ENCODE data around the gene TSPAN14.

Gene TSPAN14

DNA sequence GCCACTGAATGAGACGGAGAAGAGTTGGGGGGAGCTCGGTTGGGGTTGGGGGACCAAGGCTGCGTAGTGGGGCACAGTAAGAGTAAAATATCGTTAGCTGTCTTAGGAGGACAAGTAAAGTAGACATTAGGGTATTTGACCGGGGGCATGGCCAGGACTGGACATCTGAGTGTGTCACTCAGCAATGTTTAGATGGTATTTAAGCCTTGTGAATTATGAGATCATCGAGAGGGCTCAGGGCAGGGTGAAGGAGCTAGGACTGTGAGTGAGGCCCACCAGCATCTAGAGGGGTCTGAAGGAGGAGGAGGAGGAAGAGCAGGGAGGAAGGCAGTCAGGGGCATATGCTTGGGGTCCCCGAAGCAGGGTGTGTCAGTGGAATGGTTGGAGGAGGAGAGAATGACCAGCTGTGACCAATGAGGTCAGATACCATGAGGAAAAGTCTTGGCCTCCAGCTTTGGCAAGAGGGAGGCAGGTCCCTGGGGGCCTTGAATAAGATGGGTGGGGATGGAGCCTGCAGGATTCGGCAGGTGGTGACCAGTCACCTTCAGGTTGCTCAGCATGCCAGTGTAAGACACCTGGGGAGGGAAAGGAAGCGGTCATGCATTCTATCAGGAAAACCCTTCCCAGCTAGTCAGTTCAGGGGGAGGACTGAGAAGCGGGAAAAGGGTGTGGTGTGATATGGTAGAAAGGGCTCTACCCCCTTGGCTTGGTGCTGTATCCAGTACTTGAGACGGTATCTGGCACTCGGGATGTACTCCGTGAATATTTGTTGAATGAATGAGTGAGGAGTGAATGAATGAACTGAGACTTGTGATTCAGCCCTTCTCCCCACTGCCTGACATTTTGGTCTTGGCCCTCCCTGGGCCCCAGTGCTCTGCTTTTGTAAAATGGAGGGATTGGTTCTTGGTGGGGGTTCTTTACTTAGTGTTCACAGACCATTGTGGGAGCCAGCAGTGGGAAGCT lies 48.8 kb downstream of the TSPAN14 start:
- Mint-ChIP-seq H3K36me3 (ENCODE audit: low read depth) (peaks cover 49% of the 10 kb centered on the region), H3K9me3 (no peaks in the 10 kb centered on the region), H3K27ac (peak overlapping the region; percentile 98), H3K27me3 (no peaks in the 10 kb centered on the region), H3K4me3 (no peak overlapping the region), H3K4me1 (ENCODE audit: low read depth) (peaks cover 78% of the 10 kb centered on the region)
- peak; percentile 26 for DNase-seq

DNA sequence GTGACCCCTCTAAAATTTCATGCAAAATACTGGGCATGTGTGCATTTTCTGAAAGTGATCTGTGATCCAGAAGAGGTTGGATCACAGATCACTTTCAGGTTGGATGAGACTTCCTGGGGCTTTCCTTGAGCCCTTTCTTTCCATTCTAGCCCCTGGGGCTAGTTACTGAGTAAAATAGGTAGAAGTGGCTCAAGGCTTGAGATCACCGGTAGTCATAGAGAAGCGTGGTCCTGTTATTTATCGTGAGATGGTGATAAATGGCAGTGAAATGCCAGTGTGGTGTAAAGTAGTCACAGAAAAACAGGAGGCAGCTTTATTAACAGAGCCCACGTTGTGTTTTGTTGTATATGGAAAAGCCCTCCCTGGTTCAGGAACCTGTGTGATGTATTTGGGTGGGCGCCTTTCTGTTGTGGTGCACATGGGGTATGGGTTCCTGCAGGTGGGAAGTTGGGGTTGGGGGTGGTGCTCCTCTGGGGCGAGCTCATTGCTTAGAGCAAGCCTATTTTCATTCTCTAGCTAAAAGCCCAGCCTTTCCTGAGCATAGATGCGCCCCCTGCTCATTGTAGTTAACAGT lies 49.6 kb downstream of the TSPAN14 start:
- H3K9me3 Mint-ChIP-seq = no peaks in the 10 kb centered on the region
- H3K4me1 Mint-ChIP-seq (ENCODE audit: low read depth) = peaks cover 73% of the 10 kb centered on the region
- no peak for DNase-seq
- peaks cover 54% of the 10 kb centered on the region for H3K36me3 Mint-ChIP-seq (ENCODE audit: low read depth)
- H3K27ac Mint-ChIP-seq = peak overlapping the region; percentile 98
- H3K4me3 Mint-ChIP-seq = no peak overlapping the region
- H3K27me3 Mint-ChIP-seq = no peaks in the 10 kb centered on the region

DNA sequence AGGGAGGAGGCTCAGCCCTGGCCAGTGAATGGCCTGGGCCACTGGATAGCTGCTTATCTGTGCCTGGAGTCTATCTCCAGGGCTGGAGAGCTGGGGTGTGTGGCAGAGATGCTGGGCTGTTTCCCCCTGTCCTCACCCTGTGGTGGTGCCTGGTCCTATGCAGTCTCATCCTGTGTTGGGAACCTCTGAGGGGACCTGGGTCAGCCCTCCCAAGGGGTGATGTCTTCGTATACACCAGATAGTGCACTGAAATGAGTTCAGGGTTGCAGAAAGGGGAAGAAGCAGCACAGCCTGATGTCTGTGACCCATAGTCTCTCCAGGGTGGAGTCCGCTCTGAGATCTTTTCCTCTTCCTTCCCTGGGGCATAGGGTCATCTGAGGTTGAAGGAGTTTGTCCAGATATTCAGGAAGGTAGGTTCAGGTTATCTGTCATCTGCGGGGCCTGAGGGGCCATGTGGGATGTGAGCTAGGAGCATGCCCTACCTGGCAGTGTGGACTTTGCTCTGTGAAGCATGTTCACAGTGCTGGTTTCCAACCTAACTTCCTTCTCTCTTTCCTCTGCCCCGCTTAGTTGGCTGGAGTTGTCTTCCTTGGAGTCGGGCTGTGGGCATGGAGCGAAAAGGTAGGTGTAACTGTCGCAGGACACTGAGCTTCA lies 50.2 kb downstream of the TSPAN14 start:
- peaks cover 60% of the 10 kb centered on the region for H3K36me3 Mint-ChIP-seq (ENCODE audit: low read depth)
- no peak overlapping the region for H3K4me3 Mint-ChIP-seq
- peaks cover 68% of the 10 kb centered on the region for H3K4me1 Mint-ChIP-seq (ENCODE audit: low read depth)
- peak overlapping the region; percentile 98 for H3K27ac Mint-ChIP-seq
- H3K27me3 Mint-ChIP-seq = no peaks in the 10 kb centered on the region
- H3K9me3 Mint-ChIP-seq = no peaks in the 10 kb centered on the region
- DNase-seq = peak; percentile 32

DNA sequence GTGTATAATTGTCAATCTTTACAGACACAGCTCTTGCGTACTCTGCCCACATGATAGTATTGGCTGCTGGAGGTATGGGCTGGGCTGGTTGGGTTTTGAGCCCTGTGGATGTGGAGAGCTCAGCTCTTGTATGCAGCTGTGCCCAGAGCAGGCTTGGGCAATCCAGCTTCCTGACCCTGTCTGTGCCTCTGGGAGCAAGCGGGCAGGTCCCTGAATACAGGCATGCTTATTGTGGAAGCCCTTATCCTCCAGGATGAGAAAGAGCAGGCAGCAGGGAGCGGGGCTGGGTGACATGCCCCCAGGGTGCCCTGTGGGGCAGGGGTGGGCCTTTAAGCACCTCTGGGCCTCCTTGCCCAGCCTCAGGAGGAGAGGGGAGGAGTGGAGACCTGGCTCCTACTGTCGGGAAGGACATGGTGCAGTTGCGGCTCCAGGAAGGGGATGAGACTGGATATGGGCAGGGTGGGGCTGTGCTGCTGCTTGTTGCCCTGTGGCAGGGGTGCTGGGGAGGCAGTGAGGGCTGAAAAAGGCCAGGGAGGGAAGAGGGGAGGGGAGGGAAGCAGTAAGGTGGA lies 50.9 kb downstream of the TSPAN14 start:
- Mint-ChIP-seq H3K36me3 (ENCODE audit: low read depth) (peaks cover 60% of the 10 kb centered on the region), H3K9me3 (no peaks in the 10 kb centered on the region), H3K27ac (peak overlapping the region; percentile 98), H3K27me3 (no peaks in the 10 kb centered on the region), H3K4me3 (no peak overlapping the region), H3K4me1 (ENCODE audit: low read depth) (peaks cover 64% of the 10 kb centered on the region)
- DNase-seq = no peak

DNA sequence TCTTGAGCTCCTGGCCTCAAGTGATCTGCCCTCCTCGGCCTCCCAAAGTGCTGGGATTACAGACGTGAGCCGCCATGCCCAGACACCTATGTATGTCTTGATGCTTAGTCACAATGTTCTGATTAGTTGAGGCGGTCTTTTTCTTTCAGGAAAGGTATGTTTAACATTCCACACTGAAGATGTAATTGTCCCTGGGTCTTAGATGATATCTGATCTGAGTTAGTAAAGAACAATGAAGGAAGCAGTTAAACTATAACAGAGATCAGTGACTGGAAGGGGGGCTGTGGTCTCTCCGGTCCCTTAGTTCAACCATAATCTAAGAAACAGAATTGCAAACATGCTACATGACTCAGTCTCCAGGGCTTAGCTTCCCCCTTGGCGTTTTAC lies 52.1 kb downstream of the TSPAN14 start:
- Mint-ChIP-seq H3K9me3 (no peaks in the 10 kb centered on the region), H3K4me3 (no peak overlapping the region), H3K27me3 (no peaks in the 10 kb centered on the region), H3K4me1 (ENCODE audit: low read depth) (peaks cover 63% of the 10 kb centered on the region), H3K36me3 (ENCODE audit: low read depth) (peaks cover 63% of the 10 kb centered on the region), H3K27ac (peak overlapping the region; percentile 98)
- no peak for DNase-seq

GRCh38 chr10:80506836-80507487 lies 52.9 kb downstream of the TSPAN14 start:
- Mint-ChIP-seq H3K4me1 (ENCODE audit: low read depth) (peaks cover 62% of the 10 kb centered on the region), H3K9me3 (no peaks in the 10 kb centered on the region), H3K27ac (peak overlapping the region; percentile 87), H3K27me3 (no peaks in the 10 kb centered on the region), H3K4me3 (no peak overlapping the region), H3K36me3 (ENCODE audit: low read depth) (peaks cover 65% of the 10 kb centered on the region)
- peak; percentile 20 for DNase-seq

DNA sequence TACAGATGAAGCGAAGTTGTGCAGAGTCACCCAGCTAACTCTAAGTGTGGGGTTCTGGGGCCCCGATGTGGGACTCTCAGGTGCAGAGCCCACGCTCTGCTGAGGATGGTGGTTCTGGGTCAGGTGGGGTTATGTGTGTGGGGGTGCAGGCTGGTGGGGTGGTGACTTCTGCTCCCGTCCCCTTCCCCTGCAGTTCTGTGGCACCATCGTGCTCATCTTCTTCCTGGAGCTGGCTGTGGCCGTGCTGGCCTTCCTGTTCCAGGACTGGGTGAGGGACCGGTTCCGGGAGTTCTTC lies 54.9 kb downstream of the TSPAN14 start:
- peak overlapping the region; percentile 76 for H3K27ac Mint-ChIP-seq
- H3K36me3 Mint-ChIP-seq (ENCODE audit: low read depth) = peaks cover 78% of the 10 kb centered on the region
- no peaks in the 10 kb centered on the region for H3K9me3 Mint-ChIP-seq
- H3K4me3 Mint-ChIP-seq = no peak overlapping the region
- H3K27me3 Mint-ChIP-seq = no peaks in the 10 kb centered on the region
- H3K4me1 Mint-ChIP-seq (ENCODE audit: low read depth) = peaks cover 41% of the 10 kb centered on the region
- no peak for DNase-seq

- H3K27ac Mint-ChIP-seq = peak overlapping the region; percentile 79
- peaks cover 36% of the 10 kb centered on the region for H3K4me1 Mint-ChIP-seq (ENCODE audit: low read depth)
- no peak overlapping the region for H3K4me3 Mint-ChIP-seq
- DNase-seq = peak; percentile 24
- no peaks in the 10 kb centered on the region for H3K27me3 Mint-ChIP-seq
- peaks cover 84% of the 10 kb centered on the region for H3K36me3 Mint-ChIP-seq (ENCODE audit: low read depth)
- no peaks in the 10 kb centered on the region for H3K9me3 Mint-ChIP-seq
Measured at GRCh38 chr10:80509403-80510161, 55.5 kb downstream of the TSPAN14 start.

DNA sequence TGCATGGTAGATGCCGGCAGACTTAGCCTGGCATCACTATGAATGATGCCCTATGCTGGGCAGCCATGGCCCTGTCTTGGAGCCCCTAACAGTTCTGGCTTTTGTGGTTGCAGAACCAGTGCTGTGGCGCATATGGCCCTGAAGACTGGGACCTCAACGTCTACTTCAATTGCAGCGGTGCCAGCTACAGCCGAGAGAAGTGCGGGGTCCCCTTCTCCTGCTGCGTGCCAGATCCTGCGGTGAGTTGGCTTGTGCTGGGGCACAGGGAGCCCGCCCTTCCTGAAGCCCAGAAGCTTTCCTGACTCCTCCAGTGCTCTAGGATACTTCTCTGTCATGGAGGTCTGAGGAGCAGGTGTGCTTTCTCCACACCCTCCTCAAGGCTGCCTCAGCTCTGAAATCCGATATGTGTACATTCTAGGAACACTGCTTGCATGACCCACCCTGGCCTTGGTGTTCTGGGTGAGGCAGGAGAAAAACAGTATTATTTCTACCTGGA lies 58.0 kb downstream of the TSPAN14 start:
- no peak for DNase-seq
- H3K36me3 Mint-ChIP-seq (ENCODE audit: low read depth) = peaks cover 91% of the 10 kb centered on the region
- no peaks in the 10 kb centered on the region for H3K9me3 Mint-ChIP-seq
- H3K27me3 Mint-ChIP-seq = no peaks in the 10 kb centered on the region
- peaks cover 29% of the 10 kb centered on the region for H3K4me1 Mint-ChIP-seq (ENCODE audit: low read depth)
- H3K27ac Mint-ChIP-seq = peak overlapping the region; percentile 88
- no peak overlapping the region for H3K4me3 Mint-ChIP-seq

DNA sequence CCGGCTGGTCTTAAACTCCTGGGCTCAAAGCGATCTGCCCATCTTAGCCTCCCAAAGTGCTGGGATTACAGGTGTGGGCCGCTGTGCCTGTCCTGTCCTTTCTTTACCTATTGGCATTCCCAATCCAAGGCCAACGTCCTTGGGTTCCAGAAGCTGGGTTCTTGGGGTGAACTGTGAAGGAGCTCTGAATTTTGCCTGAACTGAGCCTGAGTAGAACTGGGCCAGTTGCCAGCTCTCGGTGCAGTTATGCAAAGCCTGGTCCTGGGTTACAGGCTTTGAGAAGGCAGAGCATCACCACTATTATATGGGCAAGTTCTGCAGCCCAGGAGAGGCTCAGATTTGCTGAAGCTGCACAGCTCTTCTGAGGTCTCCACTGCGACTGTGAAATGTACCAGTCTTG lies 59.0 kb downstream of the TSPAN14 start:
- Mint-ChIP-seq H3K27me3 (no peaks in the 10 kb centered on the region), H3K4me3 (no peak overlapping the region), H3K4me1 (ENCODE audit: low read depth) (peaks cover 29% of the 10 kb centered on the region), H3K36me3 (ENCODE audit: low read depth) (peaks cover 93% of the 10 kb centered on the region), H3K9me3 (no peaks in the 10 kb centered on the region), H3K27ac (peak overlapping the region; percentile 64)
- DNase-seq = no peak

DNA sequence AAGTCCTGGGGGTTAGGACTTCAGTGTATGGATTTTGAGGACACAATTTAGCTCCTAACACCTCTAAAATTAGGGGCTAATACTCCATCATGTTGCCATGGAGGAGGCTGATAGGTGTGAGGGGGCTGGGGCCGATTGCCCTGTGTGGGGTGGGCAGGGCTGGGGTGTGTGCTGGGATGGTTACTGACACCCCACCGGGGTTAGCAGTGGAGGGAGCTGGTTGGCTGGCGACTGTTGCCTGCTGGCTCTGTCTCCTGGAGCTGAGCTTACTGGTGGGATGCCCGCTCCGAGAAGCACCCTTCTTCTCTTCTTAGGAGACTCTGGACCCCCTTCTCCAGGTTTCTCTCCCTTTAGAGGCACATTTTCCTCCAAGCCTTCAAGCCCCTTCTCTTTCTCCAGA lies 61.4 kb downstream of the TSPAN14 start:
- Mint-ChIP-seq H3K4me3 (no peak overlapping the region), H3K4me1 (ENCODE audit: low read depth) (peaks cover 25% of the 10 kb centered on the region), H3K27me3 (no peaks in the 10 kb centered on the region), H3K27ac (peak overlapping the region; percentile 79), H3K9me3 (no peaks in the 10 kb centered on the region), H3K36me3 (ENCODE audit: low read depth) (peaks cover 94% of the 10 kb centered on the region)
- no peak for DNase-seq

DNA sequence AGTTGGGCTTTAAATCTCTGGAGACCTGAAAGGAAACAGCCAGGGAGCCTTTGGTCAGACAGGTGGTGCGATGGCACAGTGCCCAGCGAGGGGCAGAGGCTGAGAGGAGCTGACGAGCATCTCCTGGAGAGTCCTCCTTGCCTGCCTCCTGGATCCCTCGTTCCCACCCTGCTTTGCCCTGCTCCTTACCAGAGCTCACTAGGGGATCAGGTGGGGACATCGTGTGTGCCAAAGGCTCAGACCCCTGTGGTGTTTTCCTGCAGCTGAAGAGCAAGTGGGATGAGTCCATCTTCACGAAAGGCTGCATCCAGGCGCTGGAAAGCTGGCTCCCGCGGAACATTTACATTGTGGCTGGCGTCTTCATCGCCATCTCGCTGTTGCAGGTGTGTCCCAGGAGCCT lies 61.8 kb downstream of the TSPAN14 start:
- H3K27ac Mint-ChIP-seq = peak overlapping the region; percentile 37
- no peaks in the 10 kb centered on the region for H3K27me3 Mint-ChIP-seq
- peaks cover 27% of the 10 kb centered on the region for H3K4me1 Mint-ChIP-seq (ENCODE audit: low read depth)
- no peak overlapping the region for H3K4me3 Mint-ChIP-seq
- H3K9me3 Mint-ChIP-seq = no peaks in the 10 kb centered on the region
- no peak for DNase-seq
- H3K36me3 Mint-ChIP-seq (ENCODE audit: low read depth) = peaks cover 96% of the 10 kb centered on the region

DNA sequence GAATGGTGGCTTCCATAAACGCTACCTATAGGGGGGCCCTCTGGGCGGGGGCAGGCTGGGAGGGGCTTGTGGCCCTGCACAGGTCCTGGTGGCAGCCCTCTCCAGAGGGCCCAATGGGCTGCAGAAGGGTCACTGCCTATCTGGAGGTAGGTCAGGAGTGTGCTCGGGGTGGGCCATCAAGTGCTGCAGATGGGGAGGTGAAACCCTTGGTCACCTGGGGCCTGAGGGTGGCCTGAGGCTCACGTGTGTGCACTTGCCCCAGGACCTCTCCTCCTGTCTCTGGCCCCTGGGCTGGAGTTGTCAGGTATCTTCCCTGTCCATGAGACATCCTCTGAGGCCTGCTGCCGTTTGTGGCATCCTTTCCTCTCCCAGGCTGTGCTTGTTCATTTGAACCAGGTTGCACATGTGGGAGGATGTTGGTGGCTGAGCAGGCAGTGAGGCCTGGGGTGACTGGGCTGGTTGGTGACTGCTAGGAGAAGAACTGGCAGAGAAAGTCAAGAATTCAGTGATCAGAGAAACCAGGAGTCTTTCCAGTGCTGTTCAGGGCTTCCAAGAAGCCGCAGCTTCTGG lies 62.5 kb downstream of the TSPAN14 start:
- Mint-ChIP-seq H3K36me3 (ENCODE audit: low read depth) (peaks cover 96% of the 10 kb centered on the region), H3K4me1 (ENCODE audit: low read depth) (peaks cover 24% of the 10 kb centered on the region), H3K4me3 (no peak overlapping the region), H3K27me3 (no peaks in the 10 kb centered on the region), H3K27ac (peak overlapping the region; percentile 85), H3K9me3 (no peaks in the 10 kb centered on the region)
- no peak for DNase-seq
